Breast epithelium (tissue), 4 donors: Measurements from ENCODE around the gene CAMK2A. TPM values are rescaled to one million over a fixed set of nuclear protein-coding genes. Genes with fewer than 3 reads are reported as not detected.

ENCODE experiments used
- DNase-seq, 2 donors: peaks; one replicate each; pipeline ENCODE4 v3.0.0-alpha.2; 2019; ENCODE audit warnings: low spot score in 2 of 2
- H3K27ac ChIP-seq, 2 donors: fragments of 200-600 bp; sonication (generic) in 1 of 2; one replicate each; pipeline ENCODE4 v1.5.1; 2016 to 2019; ENCODE audit warnings: mild to moderate bottlenecking in 1 of 2
- H3K27me3 ChIP-seq, 2 donors: fragments of 200-600 bp; sonication (generic) in 1 of 2; one replicate each; pipeline versions ENCODE4 v1.5.1 to v1.6.0; 2017 to 2019; ENCODE audit warnings: control low read depth in 1 of 2, mild to moderate bottlenecking in 1 of 2
- H3K36me3 ChIP-seq: fragments of 200-600 bp; one replicate; pipeline ENCODE4 v1.5.1; 2019
- H3K4me1 ChIP-seq, 2 donors: fragments of 200-600 bp; sonication (generic); one replicate each; pipeline ENCODE4 v1.5.1; 2016 to 2019; ENCODE audit warnings: control low read depth in 1 of 2
- H3K4me3 ChIP-seq, 3 donors: fragments of 200-600 bp; sonication (generic); 1 replicate in 2 of 3; 2 replicates in 1 of 3; pipeline ENCODE4 v1.5.1; 2016 to 2019; ENCODE audit warnings: mild to moderate bottlenecking in 3 of 3, moderate library complexity in 2 of 3
- H3K9me3 ChIP-seq, 2 donors: fragments of 200-600 bp; sonication (generic) in 1 of 2; one replicate each; pipeline ENCODE4 v1.5.1; 2016 to 2019; ENCODE audit warnings: control low read depth in 1 of 2
- POLR2A ChIP-seq: fragments of 450-650 bp; IDR thresholded peaks from one replicate; pipeline ENCODE4 v1.6.1; 2016; ENCODE audit warnings: antibody characterized with exemption, mild to moderate bottlenecking, moderate library complexity
- POLR2AphosphoS5 ChIP-seq, 3 donors: sonication (generic); formaldehyde crosslinking; IDR thresholded peaks; one replicate each; pipeline ENCODE4 v1.6.1; 2017; ENCODE audit warnings: antibody characterized with exemption in 3 of 3
- intact Hi-C: fragments of 100-400 bp; cut with DNase I; formaldehyde crosslinking; loops from one replicate; pipeline ENCODE4 v1.15.1; 2023; ENCODE audit warnings: low total_unique reads
- total RNA-seq, 3 donors: library from RNA; depleted of rRNA; stranded (reverse); fragments of >200 nt; gene quantifications; one replicate each; pipeline ENCODE4 v1.1.0, GENCODE V29; 2016
- TF ChIP-seq, protein P1 (sequence below), 3 donors: fragments of 450-650 bp; IDR thresholded peaks; one replicate each; pipeline ENCODE4 v1.5.1; 2016 to 2017; ENCODE audit warnings: antibody characterized with exemption in 3 of 3, mild to moderate bottlenecking in 3 of 3, moderate library complexity in 3 of 3

CAMK2A gene
- total RNA-seq, 3 donors from 2014 or later, result under 0.01 TPM; not detected in 2

DNA sequence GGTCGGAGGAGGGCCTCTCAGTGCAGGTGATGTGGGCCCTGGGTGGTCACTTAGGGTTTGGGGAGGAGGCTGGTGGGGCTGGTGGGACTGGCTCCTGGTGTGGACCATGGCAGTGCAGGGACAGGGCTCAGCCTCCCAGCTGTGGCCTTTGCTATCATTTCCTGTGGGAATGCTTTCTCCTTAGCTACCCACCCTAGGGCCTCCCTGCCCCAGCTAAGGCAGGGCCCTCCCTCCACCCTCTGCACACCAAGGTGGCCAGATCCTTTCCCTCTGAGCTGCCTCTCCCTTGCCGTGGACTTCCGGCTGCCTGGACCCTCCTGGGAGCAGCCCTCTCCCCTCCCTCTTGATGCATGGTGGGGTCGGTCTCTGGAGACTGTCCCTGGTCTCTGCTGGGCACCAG, 35.9 kb upstream of the CAMK2A start:
- no peak overlapping the region for H3K4me3 ChIP-seq
- no peaks in the 10 kb centered on the region for H3K27me3 ChIP-seq
- TF ChIP-seq POLR2AphosphoS5 (IDR thresholded peaks at IDR 0.05) (no peak), POLR2A (no peak)
- TF ChIP-seq, protein P1, sequence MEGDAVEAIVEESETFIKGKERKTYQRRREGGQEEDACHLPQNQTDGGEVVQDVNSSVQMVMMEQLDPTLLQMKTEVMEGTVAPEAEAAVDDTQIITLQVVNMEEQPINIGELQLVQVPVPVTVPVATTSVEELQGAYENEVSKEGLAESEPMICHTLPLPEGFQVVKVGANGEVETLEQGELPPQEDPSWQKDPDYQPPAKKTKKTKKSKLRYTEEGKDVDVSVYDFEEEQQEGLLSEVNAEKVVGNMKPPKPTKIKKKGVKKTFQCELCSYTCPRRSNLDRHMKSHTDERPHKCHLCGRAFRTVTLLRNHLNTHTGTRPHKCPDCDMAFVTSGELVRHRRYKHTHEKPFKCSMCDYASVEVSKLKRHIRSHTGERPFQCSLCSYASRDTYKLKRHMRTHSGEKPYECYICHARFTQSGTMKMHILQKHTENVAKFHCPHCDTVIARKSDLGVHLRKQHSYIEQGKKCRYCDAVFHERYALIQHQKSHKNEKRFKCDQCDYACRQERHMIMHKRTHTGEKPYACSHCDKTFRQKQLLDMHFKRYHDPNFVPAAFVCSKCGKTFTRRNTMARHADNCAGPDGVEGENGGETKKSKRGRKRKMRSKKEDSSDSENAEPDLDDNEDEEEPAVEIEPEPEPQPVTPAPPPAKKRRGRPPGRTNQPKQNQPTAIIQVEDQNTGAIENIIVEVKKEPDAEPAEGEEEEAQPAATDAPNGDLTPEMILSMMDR (IDR thresholded peaks at IDR 0.05), result no peak
- no peak for DNase-seq
- intact Hi-C loops, result no loop called here
- H3K36me3 ChIP-seq, result no peaks in the 10 kb centered on the region
- no peaks in the 10 kb centered on the region for H3K4me1 ChIP-seq
- H3K9me3 ChIP-seq, result no peaks in the 10 kb centered on the region
- H3K27ac ChIP-seq, result no peak overlapping the region

DNA sequence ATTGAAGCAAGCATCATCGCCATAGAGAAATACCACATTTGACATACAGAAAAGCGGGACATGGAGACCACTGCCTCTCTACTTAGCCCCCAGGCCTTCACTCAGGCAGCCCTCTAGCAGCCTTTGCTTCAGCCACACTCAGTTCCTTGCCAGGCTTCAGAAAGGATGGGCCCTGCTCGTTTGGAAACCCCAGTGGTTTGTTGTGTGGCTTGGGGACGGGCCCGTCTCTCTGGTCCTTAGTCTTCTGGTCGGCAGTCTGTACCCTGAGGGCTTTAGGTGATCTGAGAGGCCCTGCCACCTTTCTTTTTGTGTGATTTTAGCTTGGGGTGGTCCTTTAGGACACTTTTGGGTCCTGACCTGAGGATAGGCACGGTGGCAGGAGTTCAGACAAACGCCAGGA, 34.2 kb upstream of the CAMK2A start:
- TF ChIP-seq POLR2AphosphoS5 (IDR thresholded peaks at IDR 0.05) (no peak), POLR2A (no peak)
- TF ChIP-seq, protein P1 (IDR thresholded peaks at IDR 0.05), result no peak
- H3K36me3 ChIP-seq, result no peaks in the 10 kb centered on the region
- no peaks in the 10 kb centered on the region for H3K9me3 ChIP-seq
- H3K27ac ChIP-seq, result no peak overlapping the region
- H3K27me3 ChIP-seq, result no peaks in the 10 kb centered on the region
- DNase-seq, result no peak
- intact Hi-C loops, result no loop called here
- H3K4me3 ChIP-seq, result no peak overlapping the region
- H3K4me1 ChIP-seq, result no peaks in the 10 kb centered on the region

DNA sequence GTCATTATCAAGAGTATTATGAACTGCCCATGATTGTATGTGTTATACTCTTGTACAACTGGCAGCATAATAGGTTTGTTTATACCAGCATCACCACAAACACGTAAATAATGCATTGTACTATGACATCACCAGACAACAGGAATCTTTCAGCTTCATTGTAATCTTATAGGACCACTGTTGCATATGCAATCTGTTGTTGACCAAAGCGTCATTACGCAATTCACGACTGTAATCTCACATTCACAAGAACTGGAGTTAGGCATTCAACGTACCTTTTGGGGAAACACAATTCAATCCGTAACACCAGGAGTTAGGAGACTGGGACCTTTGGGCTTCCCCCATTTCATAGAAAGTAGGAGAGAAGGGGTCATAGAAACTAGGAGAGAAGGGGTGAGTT, 33.5 kb upstream of the CAMK2A start:
- H3K9me3 ChIP-seq, result no peaks in the 10 kb centered on the region
- no peak overlapping the region for H3K27ac ChIP-seq
- intact Hi-C loops, result no loop called here
- DNase-seq, result no peak
- no peaks in the 10 kb centered on the region for H3K36me3 ChIP-seq
- no peak for TF ChIP-seq POLR2AphosphoS5 (IDR thresholded peaks at IDR 0.05)
- TF ChIP-seq, protein P1 (IDR thresholded peaks at IDR 0.05), result no peak
- no peak for TF ChIP-seq POLR2A
- no peaks in the 10 kb centered on the region for H3K4me1 ChIP-seq
- H3K4me3 ChIP-seq, result no peak overlapping the region
- H3K27me3 ChIP-seq, result no peaks in the 10 kb centered on the region

DNA sequence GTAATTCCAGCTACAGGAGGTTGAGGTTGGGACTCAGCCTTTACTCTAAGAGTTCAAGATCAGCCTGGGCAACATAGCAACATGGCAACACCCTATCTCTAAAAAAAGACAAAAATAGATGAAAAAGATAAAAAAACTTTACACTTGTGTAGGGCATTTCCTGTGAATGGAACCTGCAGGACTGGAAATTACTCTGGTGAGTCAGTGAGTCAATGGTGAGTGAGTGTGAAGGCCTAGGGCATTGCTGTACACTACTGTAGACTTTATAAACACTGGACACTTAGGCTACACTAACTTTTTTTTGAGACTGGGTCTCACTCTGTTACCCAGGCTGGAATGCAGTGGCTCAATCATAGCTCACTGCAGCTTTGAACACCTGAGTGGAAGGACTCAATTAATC, 32.6 kb upstream of the CAMK2A start:
- Histone ChIP-seq H3K9me3 (no peaks in the 10 kb centered on the region), H3K4me3 (no peak overlapping the region), H3K4me1 (no peaks in the 10 kb centered on the region), H3K36me3 (no peaks in the 10 kb centered on the region), H3K27me3 (no peaks in the 10 kb centered on the region), H3K27ac (no peak overlapping the region)
- DNase-seq, result no peak
- TF ChIP-seq POLR2AphosphoS5 (IDR thresholded peaks at IDR 0.05), result no peak
- TF ChIP-seq, protein P1 (IDR thresholded peaks at IDR 0.05), result no peak
- TF ChIP-seq POLR2A, result no peak
- intact Hi-C loops, result no loop called here

DNA sequence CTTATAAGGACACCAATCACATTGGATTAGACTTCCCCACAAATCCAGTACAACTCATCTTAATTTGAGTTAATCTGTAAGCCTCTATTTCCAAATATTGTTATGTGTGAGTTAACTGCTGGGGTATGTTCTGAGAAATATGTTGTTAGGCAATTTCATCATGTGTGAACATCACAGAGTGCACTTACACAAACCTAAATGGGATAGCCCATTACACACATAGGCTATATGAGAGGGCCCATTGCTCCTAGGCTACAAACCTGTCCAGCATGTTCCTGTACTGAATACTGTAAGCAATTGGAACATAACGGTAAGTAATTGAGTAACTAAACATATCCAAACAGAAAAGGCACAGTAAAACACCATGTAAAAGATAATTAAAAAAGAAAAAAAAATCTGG, 32.2 kb upstream of the CAMK2A start:
- Histone ChIP-seq H3K4me3 (no peak overlapping the region), H3K4me1 (no peaks in the 10 kb centered on the region), H3K36me3 (no peaks in the 10 kb centered on the region), H3K9me3 (no peaks in the 10 kb centered on the region), H3K27me3 (no peaks in the 10 kb centered on the region), H3K27ac (no peak overlapping the region)
- DNase-seq, result no peak
- intact Hi-C loops, result no loop called here
- TF ChIP-seq POLR2AphosphoS5 (IDR thresholded peaks at IDR 0.05), result no peak
- no peak for TF ChIP-seq POLR2A

DNA sequence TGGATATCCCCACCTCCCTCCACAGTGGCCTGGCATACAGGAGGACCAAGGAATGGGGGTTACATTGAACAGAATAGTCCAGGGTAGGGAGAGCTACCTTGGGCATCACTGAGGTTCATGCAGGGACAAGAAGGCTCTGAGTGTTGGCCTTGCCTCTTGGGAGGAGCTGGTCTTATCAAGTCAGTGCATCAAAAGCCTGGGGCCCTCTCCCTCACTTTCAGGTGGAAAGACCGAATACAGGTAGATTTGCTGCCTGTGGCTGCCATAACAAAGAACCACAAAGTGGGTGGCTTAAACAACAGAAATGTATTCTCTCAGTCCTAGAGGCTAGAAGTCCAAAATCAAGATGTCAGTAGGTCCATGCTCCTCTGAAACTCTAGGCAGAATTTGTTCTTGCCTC, 31.6 kb upstream of the CAMK2A start:
- Histone ChIP-seq H3K27ac (peak overlapping the region in 1 of 2 donors; percentile 72), H3K4me1 (no peaks in the 10 kb centered on the region), H3K9me3 (no peaks in the 10 kb centered on the region), H3K27me3 (no peaks in the 10 kb centered on the region), H3K36me3 (no peaks in the 10 kb centered on the region), H3K4me3 (no peak overlapping the region)
- intact Hi-C loops, result no loop called here
- no peak for TF ChIP-seq POLR2A
- TF ChIP-seq POLR2AphosphoS5 (IDR thresholded peaks at IDR 0.05), result no peak
- TF ChIP-seq, protein P1 (IDR thresholded peaks at IDR 0.05), result no peak
- no peak for DNase-seq
